Gastroesophageal sphincter (tissue), 4 donors: ENCODE measurements around the gene PDZRN4. TPM values are rescaled to one million over a fixed set of nuclear protein-coding genes. Genes with fewer than 3 reads are reported as not detected.

Experiments
- ATAC-seq: fragments of 150-250 bp; one replicate; pipeline ENCODE4 v1.9.1; 2016; ENCODE audit warnings: mild to moderate bottlenecking, moderate library complexity
- H3K27ac ChIP-seq, 4 donors: fragments of 200-600 bp; sonication (generic) in 3 of 4; 1 replicate in 3 of 4; 2 replicates in 1 of 4; pipeline ENCODE4 v1.5.1; 2016 to 2019
- H3K27me3 ChIP-seq: fragments of 200-600 bp; sonication (generic); one replicate; pipeline ENCODE4 v1.5.1; 2019
- H3K36me3 ChIP-seq, 2 donors: fragments of 200-600 bp; sonication (generic); one replicate each; pipeline ENCODE4 v1.5.1; 2019; ENCODE audit warnings: control low read depth in 1 of 2
- H3K4me1 ChIP-seq, 3 donors: fragments of 200-600 bp; sonication (generic); 1 replicate in 2 of 3; 2 replicates in 1 of 3; pipeline ENCODE4 v1.5.1; 2016 to 2019; ENCODE audit warnings: control low read depth in 2 of 3
- H3K4me3 ChIP-seq, 2 donors: fragments of 200-600 bp; sonication (generic); one replicate each; pipeline ENCODE4 v1.5.1; 2019; ENCODE audit warnings: mild to moderate bottlenecking in 1 of 2, moderate library complexity in 1 of 2
- H3K9me3 ChIP-seq, 3 donors: fragments of 200-600 bp; sonication (generic); one replicate each; pipeline ENCODE4 v1.5.1; 2017 to 2019; ENCODE audit warnings: control low read depth in 2 of 3
- EP300 ChIP-seq: sonication (generic); formaldehyde crosslinking; IDR thresholded peaks from one replicate; pipeline ENCODE4 v1.6.1; 2017; ENCODE audit warnings: antibody characterized with exemption, mild to moderate bottlenecking
- POLR2A ChIP-seq, 2 donors: fragments of 450-650 bp; IDR thresholded peaks; one replicate each; pipeline ENCODE4 v1.6.1; 2017; ENCODE audit warnings: antibody characterized with exemption in 2 of 2, mild to moderate bottlenecking in 2 of 2, moderate library complexity in 1 of 2
- POLR2AphosphoS5 ChIP-seq: sonication (generic); formaldehyde crosslinking; IDR thresholded peaks from one replicate; pipeline ENCODE4 v1.6.1; 2017; ENCODE audit warnings: antibody characterized with exemption
- WGBS, 2 donors: methylation state at CpG; one replicate each; pipeline ENCODE4 v1.1.5; 2018; ENCODE audit warnings: low coverage in 1 of 2; 5-methylcytosine and 5-hydroxymethylcytosine counted together
- total RNA-seq, 4 donors: library from RNA; depleted of rRNA; stranded (reverse); fragments of >200 nt; gene quantifications; one replicate each; pipeline ENCODE4 v1.1.0, GENCODE V29; 2016
- TF ChIP-seq, protein P1 (sequence below), 4 experiments: fragments of 200-600 bp in 2 of 4; fragments of 450-650 bp in 2 of 4; sonication (generic) in 1 of 4; IDR thresholded peaks; one replicate each; pipeline ENCODE4 v1.5.1; 2017 to 2019; ENCODE audit warnings: antibody characterized with exemption in 4 of 4, mild to moderate bottlenecking in 2 of 4, moderate library complexity in 2 of 4

PDZRN4 gene
- total RNA-seq, 4 donors from 2014 or later: 32.0 to 87.8 (median 50.8) TPM

DNA sequence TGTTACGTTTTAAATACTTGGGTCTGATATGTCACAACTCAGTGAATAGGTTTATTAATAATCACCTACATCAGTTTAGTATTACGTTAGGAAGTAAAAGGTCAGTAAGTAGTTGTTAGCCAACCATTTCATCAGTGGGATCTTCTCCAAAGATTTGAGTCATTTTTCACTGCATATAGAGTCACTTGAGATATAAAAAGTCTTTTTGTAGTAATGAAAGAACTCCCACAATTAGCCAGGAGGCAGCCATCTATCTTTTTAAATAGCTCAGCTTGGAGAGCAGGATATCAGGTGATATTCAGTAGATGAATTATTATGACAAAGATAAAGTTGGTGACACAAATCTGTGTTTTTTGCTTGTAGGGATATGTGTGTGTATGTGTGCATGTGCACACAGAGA lies 309.3 kb downstream of the PDZRN4 start:
- ATAC-seq: no peak
- Histone ChIP-seq H3K9me3 (no peaks in the 10 kb centered on the region), H3K27me3 (no peaks in the 10 kb centered on the region), H3K4me1 (no peaks in the 10 kb centered on the region), H3K27ac (no peak overlapping the region), H3K36me3 (no peaks in the 10 kb centered on the region), H3K4me3 (no peak overlapping the region)
- WGBS, 2 donors: 26 to 36% methylated on average over 2 of the region's 2 CpGs
- TF ChIP-seq POLR2AphosphoS5 (no peak), EP300 (no peak), POLR2A (IDR thresholded peaks at IDR 0.05) (no peak)
- TF ChIP-seq, protein P1, sequence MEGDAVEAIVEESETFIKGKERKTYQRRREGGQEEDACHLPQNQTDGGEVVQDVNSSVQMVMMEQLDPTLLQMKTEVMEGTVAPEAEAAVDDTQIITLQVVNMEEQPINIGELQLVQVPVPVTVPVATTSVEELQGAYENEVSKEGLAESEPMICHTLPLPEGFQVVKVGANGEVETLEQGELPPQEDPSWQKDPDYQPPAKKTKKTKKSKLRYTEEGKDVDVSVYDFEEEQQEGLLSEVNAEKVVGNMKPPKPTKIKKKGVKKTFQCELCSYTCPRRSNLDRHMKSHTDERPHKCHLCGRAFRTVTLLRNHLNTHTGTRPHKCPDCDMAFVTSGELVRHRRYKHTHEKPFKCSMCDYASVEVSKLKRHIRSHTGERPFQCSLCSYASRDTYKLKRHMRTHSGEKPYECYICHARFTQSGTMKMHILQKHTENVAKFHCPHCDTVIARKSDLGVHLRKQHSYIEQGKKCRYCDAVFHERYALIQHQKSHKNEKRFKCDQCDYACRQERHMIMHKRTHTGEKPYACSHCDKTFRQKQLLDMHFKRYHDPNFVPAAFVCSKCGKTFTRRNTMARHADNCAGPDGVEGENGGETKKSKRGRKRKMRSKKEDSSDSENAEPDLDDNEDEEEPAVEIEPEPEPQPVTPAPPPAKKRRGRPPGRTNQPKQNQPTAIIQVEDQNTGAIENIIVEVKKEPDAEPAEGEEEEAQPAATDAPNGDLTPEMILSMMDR (IDR thresholded peaks at IDR 0.05): no peak

DNA sequence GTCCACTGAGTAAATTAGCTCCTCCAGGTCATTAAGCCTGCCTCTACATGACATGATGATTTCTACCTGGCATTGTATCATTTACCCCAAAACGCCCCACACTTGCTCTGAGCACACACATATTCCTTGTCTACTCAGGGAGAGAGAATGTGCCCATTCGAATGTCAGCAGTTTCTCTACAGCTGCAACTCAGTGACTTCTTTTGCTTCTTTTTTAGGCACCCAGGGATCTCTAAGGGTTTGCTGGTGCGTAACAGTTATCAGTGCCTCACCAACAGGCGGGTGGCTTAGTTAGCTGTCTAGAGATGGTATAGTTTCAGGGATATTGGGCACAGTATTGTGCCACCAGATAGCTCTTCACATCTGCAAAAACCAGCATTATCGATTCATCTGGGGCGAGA lies 316.9 kb downstream of the PDZRN4 start:
- ATAC-seq: no peak
- no peaks in the 10 kb centered on the region for H3K9me3 ChIP-seq
- no peaks in the 10 kb centered on the region for H3K27me3 ChIP-seq
- no peak overlapping the region for H3K4me3 ChIP-seq
- H3K36me3 ChIP-seq: peaks cover 0 to 16% of the 10 kb centered on the region in 2 donors
- WGBS, 2 donors: 85 to 100% methylated on average over 2 to 6 of the region's 6 CpGs
- no peaks in the 10 kb centered on the region for H3K4me1 ChIP-seq
- no peak overlapping the region for H3K27ac ChIP-seq
- no peak for TF ChIP-seq EP300
- TF ChIP-seq POLR2A (IDR thresholded peaks at IDR 0.05): no peak
- TF ChIP-seq POLR2AphosphoS5: no peak
- TF ChIP-seq, protein P1 (IDR thresholded peaks at IDR 0.05): no peak

DNA sequence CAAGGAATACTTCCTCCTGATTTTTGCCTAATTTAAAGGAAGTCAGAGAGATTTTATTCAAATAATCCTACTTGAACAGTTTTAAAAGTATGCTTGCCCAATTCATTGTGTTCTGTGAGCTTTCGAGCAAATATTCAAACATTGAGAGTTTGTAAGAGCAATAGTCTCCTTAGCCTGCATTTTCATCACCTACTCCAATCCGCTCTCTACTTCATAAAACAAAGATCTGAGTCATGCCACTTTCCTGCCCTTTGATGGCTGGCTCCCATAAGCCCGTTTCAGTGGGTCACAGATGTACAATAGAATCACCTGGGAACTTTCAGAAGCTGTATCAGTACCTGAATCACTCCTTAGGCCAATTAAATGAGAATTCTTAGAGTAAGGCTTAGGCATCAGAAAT lies 319.2 kb downstream of the PDZRN4 start:
- ATAC-seq: no peak
- Histone ChIP-seq H3K4me1 (no peaks in the 10 kb centered on the region), H3K4me3 (no peak overlapping the region), H3K27me3 (no peaks in the 10 kb centered on the region), H3K27ac (no peak overlapping the region), H3K36me3 (peaks cover 0 to 16% of the 10 kb centered on the region in 2 donors), H3K9me3 (no peaks in the 10 kb centered on the region)
- 91 to 100% methylated on average over 2 to 3 of the region's 3 CpGs for WGBS, 2 donors
- TF ChIP-seq, protein P1 (IDR thresholded peaks at IDR 0.05): no peak
- TF ChIP-seq POLR2AphosphoS5 (no peak), POLR2A (IDR thresholded peaks at IDR 0.05) (no peak), EP300 (no peak)

DNA sequence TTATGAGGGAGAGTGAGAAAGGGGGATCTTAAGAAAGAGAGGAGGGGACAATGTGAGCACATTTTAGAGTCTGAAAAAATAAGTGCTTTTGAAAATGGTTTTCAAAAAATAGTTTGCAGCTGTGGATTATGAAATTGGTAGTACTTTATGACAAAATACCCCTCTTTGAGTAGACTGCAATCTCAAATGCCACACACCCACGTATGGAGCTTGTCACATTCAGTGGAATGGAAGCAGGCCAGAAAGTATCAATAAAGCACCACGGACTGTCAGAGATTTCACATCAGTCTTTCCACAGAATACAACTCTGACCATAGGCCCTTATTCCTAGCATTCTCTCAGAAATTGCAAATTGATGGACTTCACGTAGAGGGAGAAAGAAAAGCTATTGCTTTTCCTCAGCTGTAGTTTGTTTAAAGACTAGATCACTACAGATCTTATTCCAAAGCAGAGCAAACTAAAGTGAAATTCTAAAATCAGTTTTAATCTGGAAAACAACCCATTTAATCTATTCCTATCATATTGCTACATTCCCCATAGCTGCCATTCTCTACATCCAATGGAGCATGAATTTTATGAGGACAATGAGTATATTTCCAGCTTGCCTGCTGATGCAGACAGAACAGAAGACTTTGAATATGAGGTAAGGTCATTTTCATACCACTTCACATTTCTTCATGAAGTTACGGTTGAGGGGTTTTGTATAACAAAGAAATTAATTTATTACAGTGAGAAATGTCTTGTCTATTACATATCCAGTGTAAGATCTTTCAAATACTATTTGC lies 321.3 kb downstream of the PDZRN4 start:
- Histone ChIP-seq H3K27me3 (no peaks in the 10 kb centered on the region), H3K36me3 (peaks cover 0 to 16% of the 10 kb centered on the region in 2 donors), H3K9me3 (no peaks in the 10 kb centered on the region), H3K27ac (no peak overlapping the region), H3K4me1 (peaks cover 0 to 9% (median 0%) of the 10 kb centered on the region in 3 donors), H3K4me3 (no peak overlapping the region)
- WGBS, 2 donors: 68 to 84% methylated on average over 4 of the region's 4 CpGs
- ATAC-seq: no peak
- no peak for TF ChIP-seq EP300
- TF ChIP-seq, protein P1 (IDR thresholded peaks at IDR 0.05): no peak
- no peak for TF ChIP-seq POLR2A (IDR thresholded peaks at IDR 0.05)
- no peak for TF ChIP-seq POLR2AphosphoS5

DNA sequence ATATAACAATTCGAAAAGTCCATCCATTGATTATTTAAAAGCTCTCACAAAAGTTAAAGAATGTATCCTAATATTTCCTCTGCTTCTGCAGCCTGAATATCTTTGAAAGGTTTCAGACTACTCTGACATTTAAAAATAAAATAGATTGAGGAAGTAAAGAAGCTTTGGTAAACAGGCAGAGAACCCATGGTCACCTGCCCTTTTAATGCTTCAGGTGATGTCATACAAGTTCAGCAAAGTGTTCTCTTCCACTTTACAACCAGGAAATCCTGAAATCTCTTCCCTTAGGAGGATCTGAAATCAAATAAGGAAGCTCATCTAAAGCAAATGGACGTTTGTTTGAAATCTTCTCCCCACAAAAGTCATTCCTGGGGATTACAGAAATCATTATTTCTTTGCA lies 322.4 kb downstream of the PDZRN4 start:
- ATAC-seq: no peak
- WGBS, 2 donors: 59 to 61% methylated on average over 2 of the region's 2 CpGs
- peaks cover 0 to 16% of the 10 kb centered on the region in 2 donors for H3K36me3 ChIP-seq
- TF ChIP-seq, protein P1 (IDR thresholded peaks at IDR 0.05): no peak
- no peak for TF ChIP-seq POLR2A (IDR thresholded peaks at IDR 0.05)
- no peak for TF ChIP-seq EP300
- no peak for TF ChIP-seq POLR2AphosphoS5
- H3K9me3 ChIP-seq: no peaks in the 10 kb centered on the region
- no peak overlapping the region for H3K27ac ChIP-seq
- no peak overlapping the region for H3K4me3 ChIP-seq
- H3K27me3 ChIP-seq: no peaks in the 10 kb centered on the region
- H3K4me1 ChIP-seq: peaks cover 0 to 9% (median 0%) of the 10 kb centered on the region in 3 donors
